ENCODE data around the gene ZNF394.
A peak's percentile ranks its signal among the peaks of the same experiment; 100 is the strongest.

ZNF394 gene

DNA sequence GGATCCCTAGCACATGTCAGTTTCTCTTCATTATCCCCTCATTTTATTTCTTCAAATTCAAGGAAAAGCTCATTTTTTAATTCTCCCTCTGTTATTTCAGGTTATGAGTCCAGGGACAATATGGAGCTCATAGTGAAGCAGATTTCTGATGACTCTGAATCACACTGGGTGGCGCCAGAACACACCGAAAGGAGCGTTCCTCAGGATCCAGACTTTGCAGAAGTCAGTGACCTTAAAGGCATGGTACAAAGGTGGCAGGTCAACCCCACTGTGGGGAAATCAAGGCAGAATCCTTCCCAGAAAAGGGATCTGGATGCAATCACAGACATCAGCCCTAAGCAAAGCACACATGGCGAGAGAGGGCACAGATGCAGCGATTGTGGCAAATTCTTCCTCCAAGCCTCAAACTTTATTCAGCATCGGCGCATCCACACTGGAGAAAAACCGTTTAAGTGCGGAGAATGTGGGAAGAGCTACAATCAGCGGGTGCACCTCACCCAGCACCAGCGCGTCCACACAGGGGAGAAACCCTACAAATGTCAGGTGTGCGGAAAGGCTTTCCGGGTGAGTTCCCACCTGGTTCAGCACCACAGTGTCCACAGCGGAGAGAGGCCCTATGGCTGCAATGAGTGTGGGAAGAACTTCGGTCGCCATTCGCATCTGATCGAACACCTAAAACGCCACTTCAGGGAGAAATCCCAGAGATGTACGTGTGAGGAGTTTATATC is 25.8 kb upstream of the ZNF394 start:
- no peaks in the 10 kb centered on the region for H4K20me1 ChIP-seq (ENCODE audit: low read depth, low read length)
- TF ChIP-seq CTCF (IDR thresholded peaks at IDR 0.05; ENCODE audit: insufficient read depth, low read length, poor library complexity, severe bottlenecking) (peak; percentile 18), EZH2phosphoT487 (conservative IDR thresholded peaks at IDR 0.05; ENCODE audit: low read length) (no peak)
- H3K36me3 ChIP-seq (ENCODE audit: low read length) = peaks cover 31% of the 10 kb centered on the region

DNA sequence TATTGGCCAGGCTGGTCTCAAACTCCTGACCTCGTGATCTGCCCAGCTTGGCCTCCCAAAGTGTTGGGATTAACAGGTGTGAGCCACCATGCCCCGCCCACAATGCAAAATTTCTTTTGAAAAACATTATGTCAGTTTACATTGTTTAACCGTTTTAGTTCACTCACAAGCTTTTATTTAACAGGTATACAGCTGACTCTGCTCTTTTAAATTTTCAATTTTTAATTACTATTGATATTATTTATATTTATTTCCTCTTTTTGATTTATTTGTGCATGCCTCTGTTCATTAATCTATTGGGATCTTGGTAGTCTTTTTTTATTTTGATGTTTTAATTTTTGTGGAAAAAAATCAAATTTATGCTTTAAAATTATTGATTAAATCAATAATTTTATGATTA is 21.3 kb upstream of the ZNF394 start:
- Histone ChIP-seq H3K4me2 (ENCODE audit: low read depth, low read length, poor library complexity, severe bottlenecking) (no peak overlapping the region), H3K36me3 (ENCODE audit: low read length) (peaks cover 14% of the 10 kb centered on the region; the same call in 1 of the 2 replicates)

More for the DNA sequence above, 25.8 kb upstream of the ZNF394 start:
- Histone ChIP-seq H3F3A (ENCODE audit: insufficient read depth) (no peaks in the 10 kb centered on the region), H2AFZ (ENCODE audit: low read depth, low read length, severe bottlenecking) (no peak overlapping the region), H3K27ac (ENCODE audit: low read depth, low read length) (no peak overlapping the region), H3K79me2 (ENCODE audit: insufficient read depth, low read length) (no peaks in the 10 kb centered on the region), H3K27me3 (ENCODE audit: low read length) (no peaks in the 10 kb centered on the region), H3K9ac (ENCODE audit: low read length) (no peak overlapping the region), H3K4me3 (ENCODE audit: insufficient read depth, low read length, poor library complexity, severe bottlenecking) (no peak overlapping the region), H3K9me2 (replicated peaks; ENCODE audit: insufficient read depth, low read length) (no peaks in the 10 kb centered on the region), H3K9me3 (ENCODE audit: insufficient read depth, low read length) (peaks cover 7% of the 10 kb centered on the region; the same call in 1 of the 2 replicates), H3K4me2 (ENCODE audit: low read depth, low read length, poor library complexity, severe bottlenecking) (no peak overlapping the region)

GRCh38 chr7:99514050-99514449 is 14.0 kb upstream of the ZNF394 start:
- Histone ChIP-seq H2AFZ (ENCODE audit: low read depth, low read length, severe bottlenecking) (no peak overlapping the region), H3K79me2 (ENCODE audit: insufficient read depth, low read length) (peaks cover 10% of the 10 kb centered on the region), H3K36me3 (ENCODE audit: low read length) (no peaks in the 10 kb centered on the region; the same call in 1 of the 2 replicates), H3F3A (ENCODE audit: insufficient read depth) (no peaks in the 10 kb centered on the region), H3K9me2 (replicated peaks; ENCODE audit: insufficient read depth, low read length) (no peaks in the 10 kb centered on the region), H3K9me3 (ENCODE audit: insufficient read depth, low read length) (no peaks in the 10 kb centered on the region), H4K20me1 (ENCODE audit: low read depth, low read length) (no peaks in the 10 kb centered on the region), H3K9ac (ENCODE audit: low read length) (no peak overlapping the region), H3K27me3 (ENCODE audit: low read length) (no peaks in the 10 kb centered on the region), H3K4me2 (ENCODE audit: low read depth, low read length, poor library complexity, severe bottlenecking) (no peak overlapping the region), H3K27ac (ENCODE audit: low read depth, low read length) (no peak overlapping the region), H3K4me3 (ENCODE audit: insufficient read depth, low read length, poor library complexity, severe bottlenecking) (no peak overlapping the region)
- TF ChIP-seq EZH2phosphoT487 (conservative IDR thresholded peaks at IDR 0.05; ENCODE audit: low read length) (no peak), CTCF (IDR thresholded peaks at IDR 0.05; ENCODE audit: insufficient read depth, low read length, poor library complexity, severe bottlenecking) (no peak)

More for the DNA sequence above, 21.3 kb upstream of the ZNF394 start:
- no peaks in the 10 kb centered on the region for H3K79me2 ChIP-seq (ENCODE audit: insufficient read depth, low read length)
- no peaks in the 10 kb centered on the region for H3F3A ChIP-seq (ENCODE audit: insufficient read depth)
- no peaks in the 10 kb centered on the region for H4K20me1 ChIP-seq (ENCODE audit: low read depth, low read length)
- H3K9ac ChIP-seq (ENCODE audit: low read length) = no peak overlapping the region
- H2AFZ ChIP-seq (ENCODE audit: low read depth, low read length, severe bottlenecking) = no peak overlapping the region
- H3K9me3 ChIP-seq (ENCODE audit: insufficient read depth, low read length) = no peaks in the 10 kb centered on the region
- H3K27ac ChIP-seq (ENCODE audit: low read depth, low read length) = no peak overlapping the region
- TF ChIP-seq EZH2phosphoT487 (conservative IDR thresholded peaks at IDR 0.05; ENCODE audit: low read length) (no peak), CTCF (IDR thresholded peaks at IDR 0.05; ENCODE audit: insufficient read depth, low read length, poor library complexity, severe bottlenecking) (no peak)
- no peak overlapping the region for H3K4me3 ChIP-seq (ENCODE audit: insufficient read depth, low read length, poor library complexity, severe bottlenecking)
- H3K27me3 ChIP-seq (ENCODE audit: low read length) = no peaks in the 10 kb centered on the region
- no peaks in the 10 kb centered on the region for H3K9me2 ChIP-seq (replicated peaks; ENCODE audit: insufficient read depth, low read length)

All from SU-DHL-6 (cell line).